Liver (tissue), 9 donors: ENCODE measurements around the gene SLC27A3. TPM values are rescaled to one million over a fixed set of nuclear protein-coding genes. Genes with fewer than 3 reads are reported as not detected.

Experiments
- DNase-seq: peaks from one replicate; pipeline ENCODE4 v3.0.0-alpha.2; 2017; ENCODE audit warnings: low spot score
- H3K27ac ChIP-seq, 2 donors: one replicate each; pipeline ENCODE4 v1.7.0; 2013; ENCODE audit warnings: inconsistent platforms in 2 of 2, low read length in 2 of 2, control low read depth in 1 of 2, low read depth in 1 of 2, mild to moderate bottlenecking in 1 of 2
- H3K27me3 ChIP-seq, 4 donors: one replicate each; pipeline versions ENCODE4 v1.6.1 to v1.7.0; 2013; ENCODE audit warnings: low read length in 3 of 4, inconsistent platforms in 1 of 4, mild to moderate bottlenecking in 1 of 4, moderate library complexity in 1 of 4; ENCODE audit not compliant: control insufficient read depth in 4 of 4, insufficient read depth in 4 of 4
- H3K36me3 ChIP-seq, 4 donors: one replicate each; pipeline versions ENCODE4 v1.6.1 to v1.7.0; 2013; ENCODE audit warnings: low read length in 3 of 4, mild to moderate bottlenecking in 3 of 4, low read depth in 1 of 4, moderate library complexity in 1 of 4; ENCODE audit not compliant: control insufficient read depth in 4 of 4, insufficient read depth in 3 of 4
- H3K4me1 ChIP-seq, 4 donors: one replicate each; pipeline versions ENCODE4 v1.6.1 to v1.7.0; 2013; ENCODE audit warnings: low read length in 3 of 4, mild to moderate bottlenecking in 3 of 4, moderate library complexity in 1 of 4; ENCODE audit not compliant: control insufficient read depth in 4 of 4, insufficient read depth in 4 of 4
- H3K4me3 ChIP-seq, 3 donors: one replicate each; pipeline versions ENCODE4 v1.6.1 to v1.7.0; 2013; ENCODE audit warnings: low read length in 3 of 3, control low read depth in 1 of 3, low read depth in 1 of 3, mild to moderate bottlenecking in 1 of 3
- H3K9ac ChIP-seq, 2 donors: one replicate each; pipeline ENCODE4 v1.7.0; 2013; ENCODE audit warnings: low read length in 2 of 2, mild to moderate bottlenecking in 2 of 2, moderate library complexity in 2 of 2, control low read depth in 1 of 2, low read depth in 1 of 2
- H3K9me3 ChIP-seq, 4 donors: one replicate each; pipeline versions ENCODE4 v1.6.1 to v1.7.0; 2013; ENCODE audit warnings: low read length in 3 of 4; ENCODE audit not compliant: control insufficient read depth in 4 of 4
- ATF3 ChIP-seq: IDR thresholded peaks from 2 replicates; pipeline ENCODE4 v1.6.1; 2016; ENCODE audit warnings: antibody characterized with exemption
- CTCF ChIP-seq: fragments of 150-350 bp; IDR thresholded peaks from 2 replicates; pipeline ENCODE4 v1.5.1; 2017; ENCODE audit warnings: improper control_type of control experiment, low read depth, low read length; ENCODE audit not compliant: missing input control
- EGR1 ChIP-seq, 2 donors: IDR thresholded peaks; 2 replicates each; pipeline ENCODE4 v1.6.1; 2016 to 2018; ENCODE audit warnings: antibody characterized with exemption in 2 of 2, low read depth in 2 of 2
- FOXA1 ChIP-seq: IDR thresholded peaks from 2 replicates; pipeline ENCODE4 v1.6.1; 2016; ENCODE audit warnings: antibody characterized with exemption
- FOXA2 ChIP-seq: IDR thresholded peaks from 2 replicates; pipeline ENCODE4 v1.6.1; 2016; ENCODE audit warnings: antibody characterized with exemption
- GABPA ChIP-seq, 2 donors: IDR thresholded peaks in 1 of 2; conservative IDR thresholded peaks in 1 of 2; 2 replicates each; pipeline ENCODE4 v1.6.1; 2016; ENCODE audit warnings: antibody characterized with exemption in 2 of 2, mild to moderate bottlenecking in 1 of 2, moderate library complexity in 1 of 2
- HNF4A ChIP-seq, 2 donors: conservative IDR thresholded peaks; 2 replicates each; pipeline ENCODE4 v1.6.1; 2016; ENCODE audit warnings: antibody characterized with exemption in 2 of 2, mild to moderate bottlenecking in 2 of 2
- HNF4G ChIP-seq: IDR thresholded peaks from 2 replicates; pipeline ENCODE4 v1.6.1; 2016; ENCODE audit warnings: antibody characterized with exemption
- JUND ChIP-seq, 2 donors: IDR thresholded peaks; 2 replicates each; pipeline ENCODE4 v1.6.1; 2016; ENCODE audit warnings: antibody characterized with exemption in 2 of 2
- NR2F2 ChIP-seq: IDR thresholded peaks from 2 replicates; pipeline ENCODE4 v1.6.1; 2016; ENCODE audit warnings: antibody characterized with exemption
- RAD21 ChIP-seq, 2 donors: IDR thresholded peaks; 2 replicates each; pipeline ENCODE4 v1.6.1; 2016; ENCODE audit warnings: antibody characterized with exemption in 2 of 2, mild to moderate bottlenecking in 2 of 2
- REST ChIP-seq: IDR thresholded peaks from 2 replicates; pipeline ENCODE4 v1.6.1; 2016; ENCODE audit warnings: antibody characterized with exemption, mild to moderate bottlenecking
- RXRA ChIP-seq, 2 donors: IDR thresholded peaks; 2 replicates each; pipeline ENCODE4 v1.6.1; 2017 to 2018; ENCODE audit warnings: antibody characterized with exemption in 2 of 2, mild to moderate bottlenecking in 1 of 2
- SP1 ChIP-seq: IDR thresholded peaks from 2 replicates; pipeline ENCODE4 v1.6.1; 2018; ENCODE audit warnings: antibody characterized with exemption, mild to moderate bottlenecking
- TAF1 ChIP-seq: conservative IDR thresholded peaks from 2 replicates; pipeline ENCODE4 v1.6.1; 2016; ENCODE audit warnings: antibody characterized with exemption, mild to moderate bottlenecking
- YY1 ChIP-seq: IDR thresholded peaks from 2 replicates; pipeline ENCODE4 v1.6.1; 2016; ENCODE audit warnings: antibody characterized with exemption, mild to moderate bottlenecking
- WGBS: extraction: QIAGEN DNeasy Blood & Tissue Kit; methylation state at CpG from one replicate; pipeline ENCODE4 v1.1.7; 2013; 5-methylcytosine and 5-hydroxymethylcytosine counted together
- polyA plus RNA-seq, 2 donors: library from polyadenylated mRNA; stranded (reverse) in 1 of 2; unstranded in 1 of 2; fragments of 200-250 nt in 1 of 2; fragments of >200 nt in 1 of 2; fragmentation: Nextera tagmentation in 1 of 2; extraction: Ambion mirVana in 1 of 2; gene quantifications; one replicate each; pipeline versions ENCODE4 v1.2.1 to v1.2.3, GENCODE V29; 2013 to 2015
- total RNA-seq, 2 donors: library from RNA; depleted of rRNA; stranded (reverse); fragments of >200 nt; gene quantifications; one replicate each; pipeline ENCODE4 v1.2.3, GENCODE V29; 2014
- TF ChIP-seq, protein P1 (sequence below): IDR thresholded peaks from 2 replicates; pipeline ENCODE4 v1.6.1; 2016; ENCODE audit warnings: antibody characterized with exemption
- donor health status: healthy.
- donor health status: healthy.
- donor health status: healthy.
- donor health status: healthy.
- donor health status: healthy.

SLC27A3 gene
- total and polyA plus RNA-seq, 4 donors = 18.1 to 47.4 (median 28.2) TPM

- TF ChIP-seq, protein P1, sequence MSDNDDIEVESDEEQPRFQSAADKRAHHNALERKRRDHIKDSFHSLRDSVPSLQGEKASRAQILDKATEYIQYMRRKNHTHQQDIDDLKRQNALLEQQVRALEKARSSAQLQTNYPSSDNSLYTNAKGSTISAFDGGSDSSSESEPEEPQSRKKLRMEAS = no peak
- TF ChIP-seq FOXA2 (no peak), YY1 (no peak), GABPA (IDR thresholded peaks at IDR 0.05 in 1 of 2, conservative IDR thresholded peaks at IDR 0.05 in 1 of 2) (no peak), TAF1 (no peak)
Observed at GRCh38 chr1:153805886-153806719, 30.9 kb downstream of the SLC27A3 start (continued).

DNA sequence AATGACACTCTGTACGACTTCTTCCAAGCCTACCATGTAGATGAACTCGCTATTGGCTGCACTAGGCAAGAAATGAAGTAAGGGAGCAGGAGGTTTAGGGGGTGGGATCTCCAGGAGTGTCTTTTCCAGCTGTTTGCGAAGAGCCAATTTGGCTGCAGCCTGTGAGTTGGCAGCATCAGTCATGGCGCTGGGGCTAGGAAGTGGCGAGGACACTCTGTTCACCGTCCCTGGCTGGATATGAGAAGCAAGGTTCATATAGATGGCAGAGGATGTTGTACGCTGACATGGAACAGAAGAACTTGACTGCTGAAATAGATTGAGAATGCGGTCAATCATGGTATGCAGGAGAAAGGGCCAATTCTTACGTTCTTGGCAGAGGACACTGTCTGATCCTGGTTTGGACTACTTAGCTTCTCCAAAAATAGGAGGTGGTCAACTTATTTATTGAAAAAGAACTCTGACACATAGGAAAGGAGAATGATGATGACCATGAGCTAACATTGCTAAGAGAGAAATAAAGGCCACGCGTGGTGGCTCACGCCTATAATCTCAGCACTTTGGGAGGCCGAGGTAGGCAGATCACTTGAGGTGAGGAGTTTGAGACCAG lies 41.2 kb downstream of the SLC27A3 start:
- H3K9me3 ChIP-seq = no peaks in the 10 kb centered on the region
- 93% methylated on average over 13 of the region's 13 CpGs for WGBS
- no peak for DNase-seq
- H3K4me1 ChIP-seq = no peaks in the 10 kb centered on the region
- H3K27ac ChIP-seq = no peak overlapping the region
- H3K4me3 ChIP-seq = no peak overlapping the region
- H3K36me3 ChIP-seq = peaks cover 7 to 57% (median 49%) of the 10 kb centered on the region in 4 donors
- TF ChIP-seq JUND (IDR thresholded peaks at IDR 0.05) (no peak), REST (no peak), FOXA1 (no peak), EGR1 (IDR thresholded peaks at IDR 0.05; ENCODE audit: low read depth in 2 of 2) (no peak), CTCF (no peak), NR2F2 (no peak)
- no peak overlapping the region for H3K9ac ChIP-seq
- no peaks in the 10 kb centered on the region for H3K27me3 ChIP-seq

GRCh38 chr1:153818876-153819275 lies 43.7 kb downstream of the SLC27A3 start:
- peaks cover 4 to 36% (median 28%) of the 10 kb centered on the region in 4 donors for H3K36me3 ChIP-seq
- H3K9me3 ChIP-seq = no peaks in the 10 kb centered on the region
- no peak overlapping the region for H3K27ac ChIP-seq
- 88% methylated on average over 2 of the region's 2 CpGs for WGBS
- no peaks in the 10 kb centered on the region for H3K27me3 ChIP-seq
- no peak for DNase-seq
- no peaks in the 10 kb centered on the region for H3K4me1 ChIP-seq
- H3K9ac ChIP-seq = no peak overlapping the region
- H3K4me3 ChIP-seq = no peak overlapping the region
- TF ChIP-seq FOXA2 = no peak
- no peak for TF ChIP-seq FOXA1
- TF ChIP-seq HNF4G = no peak
- TF ChIP-seq HNF4A (conservative IDR thresholded peaks at IDR 0.05) = no peak
- no peak for TF ChIP-seq GABPA (IDR thresholded peaks at IDR 0.05 in 1 of 2, conservative IDR thresholded peaks at IDR 0.05 in 1 of 2)
- no peak for TF ChIP-seq RAD21 (IDR thresholded peaks at IDR 0.05)
- no peak for TF ChIP-seq ATF3
- TF ChIP-seq NR2F2 = no peak
- TF ChIP-seq RXRA (IDR thresholded peaks at IDR 0.05) = no peak
- no peak for TF ChIP-seq TAF1
- TF ChIP-seq, protein P1 = no peak
- no peak for TF ChIP-seq EGR1 (IDR thresholded peaks at IDR 0.05; ENCODE audit: low read depth in 2 of 2)
- no peak for TF ChIP-seq REST
- no peak for TF ChIP-seq JUND (IDR thresholded peaks at IDR 0.05)
- TF ChIP-seq SP1 = no peak
